NCI-H226 (cell line): Measurements from ENCODE around the gene IFNG-AS1.

ENCODE experiments used
- DNase-seq: peaks from one replicate; pipeline ENCODE4 v3.0.0-alpha.2; 2015

The IFNG-AS1 gene

DNA sequence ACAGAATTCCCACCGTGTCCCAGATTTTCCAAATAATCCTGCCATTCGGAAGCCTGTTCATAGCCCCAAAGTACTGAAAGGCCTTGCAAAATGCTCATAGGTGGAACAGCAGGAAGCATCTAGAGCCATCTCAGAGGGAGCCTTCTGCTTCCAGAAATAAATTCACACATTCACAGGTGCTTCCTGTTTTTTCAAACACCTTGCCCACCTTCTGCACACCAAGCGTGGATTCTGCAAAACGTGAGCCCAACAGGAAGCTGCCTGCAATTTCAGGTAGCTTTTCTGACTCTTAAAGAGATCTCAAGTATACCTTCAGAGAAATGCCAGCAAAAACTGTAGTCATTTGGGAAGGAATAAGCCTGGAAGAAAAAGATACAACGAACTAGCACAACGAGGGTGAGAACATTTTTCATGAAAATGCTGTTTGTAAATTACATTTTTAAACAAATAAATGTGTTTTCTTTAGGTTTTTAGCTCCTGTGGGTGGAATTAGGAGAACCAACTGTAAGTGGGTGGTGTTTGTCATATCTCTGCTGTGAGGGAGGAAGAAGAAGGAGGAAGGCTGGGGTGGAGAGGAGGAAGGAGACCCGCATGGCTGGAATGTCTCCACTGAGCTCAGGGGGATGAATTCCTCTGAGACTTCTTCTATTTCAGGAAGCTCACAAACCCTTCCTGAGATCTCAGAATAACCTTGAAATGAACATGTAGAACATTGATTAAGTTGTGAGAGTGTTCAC lies at the start of gene IFNG-AS1:
Gene IFNG-AS1 (plus strand): TSS at position 264 of the 737 bp plus-strand sequence.
- no peak for DNase-seq

DNA sequence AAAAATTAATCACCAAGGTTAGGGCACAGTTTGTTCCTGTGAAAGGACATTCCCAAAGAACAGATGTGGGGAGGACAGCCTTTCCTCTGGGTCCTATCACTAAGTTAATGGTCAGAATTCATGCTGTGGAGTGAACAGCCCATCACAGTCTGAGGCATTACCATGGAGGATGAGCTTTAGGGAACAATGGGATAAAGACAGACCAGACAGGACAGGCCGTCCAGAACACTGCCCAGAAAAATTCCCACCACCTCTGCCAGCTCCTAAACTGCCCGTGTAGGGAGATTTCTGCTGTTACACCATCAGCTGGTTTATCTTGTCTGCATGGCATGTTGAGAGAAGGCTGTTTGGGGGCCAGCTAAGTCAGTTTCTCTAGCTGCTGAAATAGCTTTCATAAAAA lies 49.6 kb upstream of the IFNG-AS1 start:
- DNase-seq: no peak

DNA sequence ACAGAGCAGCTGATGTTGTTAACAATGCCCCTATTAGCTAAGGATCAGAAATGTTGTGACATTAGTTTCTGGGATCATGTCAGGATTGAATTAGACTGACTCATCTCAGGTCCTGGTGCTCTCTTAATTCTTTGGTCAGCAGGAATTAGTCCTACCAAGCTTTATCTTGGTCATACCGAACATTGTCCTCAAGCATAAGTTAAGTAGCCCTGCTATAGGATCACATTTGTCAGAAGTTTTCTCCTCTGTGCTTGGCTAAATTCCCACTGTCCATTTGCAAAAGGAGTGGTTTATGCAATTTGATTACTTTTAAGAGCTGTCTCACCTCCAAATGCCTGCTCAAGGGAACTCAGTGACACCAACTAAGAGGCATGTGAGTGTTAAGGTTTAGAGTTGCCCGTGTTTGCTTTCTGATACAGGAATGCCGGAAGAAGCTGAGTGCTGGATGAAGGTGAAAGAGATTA lies 48.4 kb upstream of the IFNG-AS1 start:
- peak; percentile 21 for DNase-seq

DNA sequence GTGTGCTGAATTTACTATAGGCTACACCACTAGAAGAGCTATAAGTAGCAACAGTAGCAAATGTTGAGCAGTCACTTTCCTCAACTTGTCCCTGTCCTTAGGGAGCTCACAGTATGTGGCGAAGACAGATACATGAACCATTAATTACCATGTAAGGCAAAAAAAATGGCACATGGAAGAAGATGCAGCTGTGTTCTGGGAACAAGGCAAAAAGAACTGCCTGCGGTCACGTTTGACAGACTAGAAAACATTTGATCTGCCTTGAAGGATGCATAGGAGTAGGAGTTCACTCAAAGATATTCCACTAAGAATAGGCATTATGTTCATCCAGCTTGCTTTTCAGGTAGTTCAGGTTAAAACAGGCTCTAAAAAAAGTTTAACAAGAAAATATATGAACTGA lies 46.5 kb upstream of the IFNG-AS1 start:
- DNase-seq: no peak

DNA sequence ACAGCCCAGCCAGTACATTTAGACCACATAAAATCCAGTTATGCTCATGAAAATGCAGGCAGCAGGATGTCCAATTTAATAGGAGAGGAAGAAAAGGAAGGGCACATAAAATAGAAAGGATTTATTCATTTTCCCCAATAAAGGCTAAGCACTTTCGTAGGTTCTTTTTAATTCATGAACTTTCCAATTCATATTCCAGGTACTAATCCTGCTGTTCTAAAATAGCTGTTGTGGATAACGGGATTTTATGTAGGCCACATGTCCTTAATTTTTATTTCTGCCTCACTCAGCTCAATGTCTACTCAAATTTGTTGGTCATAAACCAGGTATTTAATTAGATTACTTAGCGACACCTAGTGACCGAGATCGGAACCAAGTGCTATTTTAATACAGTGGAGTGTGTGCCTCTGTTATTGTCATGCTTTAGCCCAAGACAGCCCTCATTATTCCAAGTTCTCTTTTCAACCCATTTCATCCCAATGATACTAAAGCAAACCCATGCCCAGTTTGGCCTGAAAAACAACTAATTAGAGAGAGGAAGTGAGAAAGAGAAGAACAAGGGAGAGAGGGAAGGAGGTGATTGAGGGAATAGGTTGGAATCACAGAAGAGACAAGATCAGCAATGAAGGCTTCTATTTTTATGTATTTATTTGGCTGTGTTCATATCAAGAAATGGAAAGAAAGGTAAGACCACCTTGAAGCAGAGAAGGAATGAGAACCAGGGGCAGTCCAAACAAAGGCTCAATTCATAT lies 45.9 kb upstream of the IFNG-AS1 start:
- DNase-seq: peak; percentile 42

DNA sequence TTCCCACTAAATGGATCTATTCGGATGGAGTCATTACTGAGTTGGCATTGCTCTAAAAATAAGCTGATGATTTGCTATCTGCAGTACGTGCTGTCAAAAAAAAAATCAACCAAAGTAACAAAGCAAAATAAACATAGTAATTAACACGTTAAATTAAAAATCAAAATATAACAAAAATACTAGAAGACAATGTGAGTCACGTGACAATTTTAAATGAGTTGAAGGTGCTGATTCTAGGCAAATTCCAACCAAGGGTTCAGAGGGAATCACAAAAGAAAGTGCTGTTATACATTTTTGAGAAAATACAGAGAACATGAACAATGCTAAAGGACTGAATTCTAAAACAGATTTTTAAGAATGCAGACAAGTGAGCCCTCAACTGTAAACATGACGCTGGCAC lies 45.2 kb upstream of the IFNG-AS1 start:
- DNase-seq: no peak

DNA sequence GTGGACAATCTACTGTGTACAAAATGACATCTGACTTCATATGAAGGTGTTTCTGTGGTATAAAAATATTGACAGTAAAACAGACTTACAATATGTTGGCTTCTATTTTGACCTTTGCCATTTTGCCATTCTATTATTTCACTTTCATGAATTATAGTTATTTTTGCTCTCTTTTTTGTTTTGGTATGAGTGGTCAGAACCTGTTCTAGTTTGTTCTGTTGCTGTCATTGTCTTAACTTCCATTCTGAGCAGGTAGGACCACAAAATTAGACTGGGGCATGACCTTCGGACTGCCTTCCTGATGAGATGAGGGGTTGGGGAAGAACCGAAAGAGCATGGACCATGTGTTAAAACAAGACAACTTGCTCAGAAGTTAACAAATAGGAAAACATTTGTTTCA lies 36.5 kb upstream of the IFNG-AS1 start:
- no peak for DNase-seq

DNA sequence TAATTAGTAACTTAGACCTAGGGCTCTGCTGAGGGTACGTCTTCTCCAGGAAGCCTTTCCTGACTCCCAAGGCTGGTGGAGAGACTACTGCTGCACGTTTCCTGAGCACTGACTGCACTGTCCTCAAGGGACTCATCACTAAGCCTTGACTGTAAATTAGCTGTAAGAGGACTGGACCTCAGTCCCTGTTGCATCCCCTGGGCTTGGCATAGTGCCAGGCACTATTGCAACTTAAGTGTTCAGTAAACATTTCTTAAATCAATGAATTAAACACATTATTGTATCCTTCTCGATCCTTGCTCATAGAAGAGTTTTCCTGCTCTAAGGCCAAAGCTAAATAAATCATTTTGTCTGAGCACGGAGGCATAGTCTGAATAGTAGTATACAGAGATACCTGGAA lies 31.9 kb upstream of the IFNG-AS1 start:
- DNase-seq: no peak

DNA sequence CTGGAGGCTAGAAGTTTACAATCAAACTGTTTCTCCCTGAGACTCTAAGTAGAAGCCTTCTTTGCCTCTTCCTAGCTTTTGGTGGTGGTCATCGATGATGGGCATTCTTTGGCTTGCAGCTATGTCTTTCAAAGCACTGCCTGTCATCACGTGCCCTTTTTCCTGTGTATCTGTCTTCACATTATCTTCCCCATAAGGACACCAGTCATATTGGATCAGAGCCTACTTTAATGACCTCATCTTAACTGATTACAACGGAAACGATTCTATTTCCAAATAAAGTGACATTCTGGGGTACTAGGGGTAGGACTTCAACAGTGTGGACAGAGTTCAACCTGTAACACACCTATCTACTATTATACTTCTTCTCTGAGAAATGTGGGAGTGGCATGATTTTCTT lies 31.1 kb upstream of the IFNG-AS1 start:
- DNase-seq: no peak

DNA sequence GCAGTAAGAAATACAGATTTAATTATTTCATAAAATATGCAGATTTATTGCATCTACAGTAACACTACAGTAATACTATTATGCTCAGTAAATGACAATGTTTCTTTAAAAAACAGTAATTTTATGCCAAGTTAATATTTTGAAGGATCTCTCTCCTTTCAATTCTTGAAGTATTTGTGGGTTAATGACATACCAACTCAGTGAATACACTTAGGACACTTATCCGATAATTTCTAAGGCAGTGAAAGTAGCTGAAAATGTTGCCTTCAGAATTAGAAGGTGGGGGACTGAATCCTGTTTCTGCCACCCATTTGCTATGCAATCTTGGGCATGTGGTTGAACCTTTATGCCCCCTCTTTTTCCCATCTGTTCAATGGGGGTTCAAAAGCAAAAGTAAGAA lies 24.8 kb upstream of the IFNG-AS1 start:
- no peak for DNase-seq

DNA sequence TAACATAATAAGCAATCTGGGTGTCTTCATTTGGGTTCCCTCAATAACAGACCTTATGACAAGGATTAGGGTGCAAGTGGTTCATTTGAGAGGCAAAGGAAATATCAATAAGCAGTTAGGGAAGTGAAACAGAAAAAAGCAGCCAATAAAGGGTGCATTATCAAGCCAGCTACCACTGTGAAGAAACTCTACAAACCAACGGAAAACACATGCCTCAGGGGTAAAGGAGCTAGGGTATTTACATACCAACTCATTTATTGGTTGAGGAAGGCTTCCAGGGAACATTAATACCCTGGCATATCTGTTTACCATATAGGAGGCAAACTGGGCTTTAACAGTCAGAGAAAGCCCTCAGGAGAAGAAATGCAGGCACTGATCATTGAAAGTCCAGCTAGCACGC lies 22.7 kb upstream of the IFNG-AS1 start:
- DNase-seq: no peak

DNA sequence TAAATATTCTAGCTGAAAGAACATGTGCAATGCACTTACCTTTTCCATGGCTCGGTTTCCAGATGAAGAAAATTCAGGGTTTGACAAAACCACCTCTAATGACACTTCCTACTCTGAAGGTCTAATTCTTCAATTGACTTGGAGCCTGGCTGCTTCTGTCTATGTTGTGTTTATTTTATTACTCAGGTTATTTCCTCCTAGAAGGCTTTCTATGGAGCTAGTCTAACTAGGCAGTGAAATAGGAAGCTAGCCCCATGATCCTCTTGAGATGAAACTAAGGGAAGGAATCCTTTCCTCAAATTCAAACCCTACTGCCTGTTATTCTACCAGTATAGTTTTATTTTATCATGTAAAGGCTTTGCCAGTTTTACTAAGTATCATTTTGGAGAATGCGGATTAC lies 20.9 kb upstream of the IFNG-AS1 start:
- DNase-seq: no peak

DNA sequence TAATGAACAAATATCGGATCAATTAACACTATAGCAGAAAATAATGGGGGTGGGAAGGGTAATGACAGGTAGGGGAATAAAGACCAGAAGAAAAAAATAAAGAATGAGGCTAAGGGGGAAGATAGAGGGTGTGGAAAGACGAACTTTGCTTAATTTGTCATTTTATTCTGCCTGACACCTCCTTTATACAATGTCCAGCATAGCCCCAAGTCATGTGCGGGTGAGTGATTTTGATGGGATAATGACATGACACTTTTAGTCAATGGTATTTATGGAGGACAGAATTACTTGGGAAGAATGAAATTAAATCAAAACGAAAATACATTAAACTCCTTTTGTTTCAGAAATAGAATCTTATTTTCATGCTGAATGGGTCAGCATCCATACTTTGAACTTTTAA lies 20.5 kb upstream of the IFNG-AS1 start:
- DNase-seq: no peak

DNA sequence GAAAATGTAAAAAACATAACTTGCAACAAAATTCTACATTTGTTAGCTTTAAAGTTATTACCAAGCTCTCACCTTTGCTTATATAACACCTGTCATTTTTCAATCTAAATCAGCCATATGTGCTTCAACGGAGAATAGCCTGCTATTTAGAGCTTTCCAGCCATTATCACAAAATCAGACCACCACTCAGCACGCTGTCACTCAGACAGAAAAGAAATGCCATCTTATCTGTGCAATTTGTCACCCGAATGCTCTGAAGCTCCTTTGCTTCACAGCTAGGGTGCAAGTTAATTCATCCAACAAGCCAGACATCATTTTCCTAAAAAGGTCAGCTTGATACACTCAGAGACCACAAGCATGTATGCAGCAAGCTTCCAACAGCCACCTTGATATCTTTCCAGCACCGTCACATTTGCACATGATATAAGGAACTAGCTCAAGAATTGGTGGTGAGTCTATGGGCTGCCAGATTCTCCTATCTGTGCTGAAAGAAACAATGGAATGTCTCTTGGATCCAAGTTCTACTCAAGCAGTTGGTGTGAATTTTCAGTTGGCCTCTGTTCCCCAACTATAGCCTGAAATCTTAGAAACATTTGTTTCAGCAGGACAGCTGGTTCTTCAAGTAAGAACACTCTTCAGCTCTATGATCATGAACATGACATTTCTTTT lies 20.0 kb upstream of the IFNG-AS1 start:
- no peak for DNase-seq

DNA sequence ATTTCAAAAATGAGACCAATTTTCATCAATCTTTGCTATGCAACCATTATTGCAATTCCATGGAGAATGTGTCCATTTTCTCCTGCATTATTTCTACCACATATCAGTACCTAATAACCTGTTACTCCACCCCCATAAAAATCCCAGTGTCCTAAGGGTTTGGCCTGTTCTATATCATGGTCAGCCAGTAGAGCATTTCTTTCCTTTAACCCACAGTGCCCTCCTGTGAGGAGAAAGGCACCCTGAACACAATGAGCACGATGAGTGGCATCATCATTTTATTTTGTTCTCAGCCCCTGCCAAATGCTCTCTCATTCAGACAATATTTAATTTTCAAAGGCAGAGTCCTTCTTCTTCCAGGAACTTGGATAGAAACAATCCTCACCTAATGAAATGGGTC lies 11.6 kb upstream of the IFNG-AS1 start:
- DNase-seq: no peak

DNA sequence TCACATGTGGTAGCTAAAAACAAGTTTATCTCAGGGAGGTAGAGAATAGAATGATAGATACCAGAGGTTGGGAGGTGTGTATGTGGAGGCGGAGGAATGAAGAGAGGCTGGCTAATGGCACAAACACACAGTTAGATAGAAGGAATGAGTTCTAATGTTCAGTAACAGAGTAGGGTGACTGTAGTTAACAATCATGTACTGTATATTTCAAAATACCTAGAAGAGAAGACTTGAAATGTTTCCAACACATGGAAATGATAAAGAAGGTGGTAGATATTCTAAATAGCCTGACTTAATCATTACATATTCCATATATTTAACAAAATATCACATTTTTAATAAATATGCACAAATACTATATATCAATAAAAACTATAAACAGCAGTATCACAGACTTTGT lies 8.9 kb upstream of the IFNG-AS1 start:
- no peak for DNase-seq

DNA sequence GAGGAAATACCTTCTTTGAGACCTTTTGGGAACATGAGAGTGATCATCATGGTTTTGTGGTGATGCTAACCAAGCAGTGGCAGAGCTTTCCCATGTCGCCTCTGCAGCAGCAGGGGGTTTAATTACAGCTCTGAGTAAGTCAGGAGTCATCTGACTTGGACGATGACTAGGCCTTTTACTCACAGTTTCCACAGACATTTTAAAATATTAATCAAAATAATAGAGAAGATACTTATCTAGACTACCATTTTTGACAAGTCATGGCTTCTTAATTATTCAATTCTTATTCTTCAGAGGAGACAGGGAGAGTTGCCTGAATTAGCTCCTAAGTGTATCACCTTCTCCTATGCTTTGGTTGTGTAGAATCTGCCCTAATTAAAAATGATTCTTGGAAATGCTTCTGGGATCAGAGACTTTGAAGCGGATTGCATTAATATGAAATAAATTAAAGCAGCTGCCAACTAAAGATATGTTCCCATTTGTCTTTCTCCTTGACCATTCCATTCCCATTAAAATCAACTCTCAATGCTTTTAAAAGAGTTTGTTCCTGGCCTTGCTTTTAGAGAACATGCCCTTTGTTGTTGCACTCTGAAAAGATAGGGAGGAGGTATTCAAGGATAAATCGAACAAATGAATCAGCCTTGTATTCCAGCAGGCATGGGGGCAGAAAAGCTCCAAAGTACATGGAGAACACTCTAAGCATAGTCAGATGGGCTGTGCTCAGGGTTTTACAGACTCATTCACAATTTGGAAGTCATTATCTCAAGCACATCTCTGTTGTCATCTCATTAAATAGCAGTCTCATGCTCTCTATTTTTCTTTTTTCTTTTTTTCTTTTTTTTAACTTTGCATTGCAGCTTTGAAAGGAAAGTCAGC lies 7.7 kb upstream of the IFNG-AS1 start:
- peak; percentile 28 for DNase-seq

DNA sequence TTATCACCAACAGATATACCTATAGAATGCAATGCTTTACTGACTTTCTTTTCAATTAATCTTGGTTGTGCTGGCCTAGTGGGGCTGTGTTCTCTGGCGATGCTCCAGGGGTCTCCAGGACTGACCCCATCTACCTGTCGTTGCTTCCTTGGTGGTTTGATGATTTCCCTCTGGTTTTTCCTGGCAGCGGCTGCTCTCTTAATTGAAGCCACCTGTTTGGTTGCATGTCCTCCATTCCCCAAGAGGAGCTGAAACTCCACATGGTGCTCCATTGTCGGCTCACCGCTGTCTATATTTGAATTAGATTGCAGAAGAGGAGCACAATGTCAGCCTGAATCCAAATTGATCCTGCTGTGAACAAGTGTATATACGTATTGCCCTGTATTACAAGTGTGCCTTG lies 7.1 kb upstream of the IFNG-AS1 start:
- DNase-seq: no peak

DNA sequence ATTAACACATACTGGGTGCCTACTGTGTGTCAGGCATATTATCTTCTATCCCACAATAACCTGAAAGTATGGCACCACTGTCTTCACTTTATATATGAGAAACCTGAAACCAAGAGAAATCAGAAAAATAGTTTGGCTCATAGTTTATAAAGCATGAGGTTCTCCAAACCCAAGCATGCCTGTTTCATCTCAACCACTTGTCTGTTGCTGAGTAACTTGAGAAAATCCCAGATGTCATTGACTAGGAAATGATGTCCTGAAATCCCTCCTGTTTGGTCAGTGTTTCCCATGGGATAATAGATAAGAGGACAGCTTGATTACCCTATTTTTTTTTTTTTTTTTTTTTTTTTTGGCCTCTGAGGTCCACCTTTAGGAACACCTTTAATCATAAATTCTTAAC lies 2.6 kb upstream of the IFNG-AS1 start:
- no peak for DNase-seq

DNA sequence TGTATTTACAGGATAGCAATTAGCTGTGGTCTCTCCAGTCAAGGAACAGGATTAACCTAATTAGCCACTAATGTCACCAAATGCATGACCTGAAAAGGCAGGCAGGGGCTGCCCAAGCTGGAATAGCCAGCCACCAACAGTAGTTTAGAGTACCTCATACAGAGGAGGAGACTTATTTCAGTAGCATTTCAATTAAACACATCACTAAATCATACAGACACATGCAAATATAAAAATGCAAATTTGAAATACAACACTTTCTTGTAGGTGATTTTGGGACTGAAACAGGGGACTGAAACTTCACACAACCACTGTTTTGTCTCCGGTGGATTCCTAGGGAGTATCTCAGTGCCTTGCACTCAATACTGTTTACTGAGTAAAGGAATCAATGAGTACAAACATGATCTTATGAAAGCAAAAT lies 636 bp upstream of the IFNG-AS1 start:
- DNase-seq: no peak

DNA sequence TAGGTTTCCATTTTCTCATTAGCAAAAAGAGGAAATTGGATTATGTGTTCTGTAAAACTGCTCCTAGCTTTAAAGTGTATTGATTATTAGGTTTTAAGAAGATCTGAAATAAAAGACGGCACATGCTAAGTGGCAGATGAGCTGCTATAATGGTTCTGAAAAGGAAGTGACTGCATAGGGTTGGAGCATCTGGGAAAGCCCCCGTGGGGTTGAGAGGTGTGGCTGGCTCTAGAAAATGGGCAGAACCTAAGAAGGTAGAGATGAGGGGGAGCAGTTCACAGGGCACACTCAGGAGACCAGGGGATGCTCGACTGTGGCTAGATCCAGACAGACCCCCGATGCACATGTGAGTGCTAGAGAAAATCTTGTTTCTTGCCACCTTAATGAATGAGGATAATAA lies 1.9 kb downstream of the IFNG-AS1 start:
- DNase-seq: no peak

DNA sequence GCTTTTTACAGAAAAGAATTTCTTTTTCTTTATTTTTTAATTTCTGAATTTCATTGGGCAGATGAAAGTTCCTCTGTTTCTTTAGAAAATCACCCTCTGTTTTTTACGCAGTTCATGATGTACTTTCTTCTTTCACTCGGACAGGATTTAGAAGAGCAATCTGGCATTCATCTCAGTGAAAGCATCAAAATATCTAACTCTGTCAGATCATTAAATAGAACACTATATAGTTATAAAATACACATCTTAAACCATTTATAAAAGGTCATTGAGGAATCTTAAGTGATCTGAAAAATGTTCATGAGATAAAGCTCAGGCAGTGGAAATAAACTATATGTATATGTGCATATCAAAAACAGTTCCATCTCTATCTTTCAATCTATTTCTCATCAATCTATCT lies 3.9 kb downstream of the IFNG-AS1 start:
- no peak for DNase-seq

DNA sequence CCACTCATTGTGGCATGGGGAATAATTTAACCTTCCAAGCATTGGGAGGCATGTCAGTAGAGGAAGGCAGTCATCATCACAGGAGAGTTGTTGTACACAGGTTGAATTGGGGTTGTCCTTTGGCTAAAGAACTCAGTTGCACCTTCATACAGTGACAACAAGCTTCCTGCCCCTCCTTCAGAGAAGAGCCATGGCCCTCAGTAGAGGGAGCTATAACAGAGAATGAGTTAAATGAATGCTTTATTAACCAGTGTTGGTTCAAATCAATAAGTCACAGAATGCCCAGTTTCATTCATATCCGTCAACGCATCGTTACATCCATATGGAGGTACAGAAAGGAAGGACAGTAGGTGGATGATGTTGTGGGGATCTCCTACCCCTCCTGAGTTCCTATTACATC lies 4.8 kb downstream of the IFNG-AS1 start:
- no peak for DNase-seq
